K562 (cell line): Measurements from ENCODE around the gene IQCN. TPM values are rescaled to one million over a fixed set of nuclear protein-coding genes. Genes with fewer than 3 reads are reported as not detected.

Source experiments
- ATAC-seq: fragments of 200-7000 bp; cut with Tn5 transposase; 3 replicates; pipeline ENCODE4 v1.9.1; 2020; ENCODE audit warnings: moderate library complexity
- BruUV-seq: library from RNA; stranded (reverse); fragments of 400-500 nt; replicated peaks from 2 replicates; lab custom pipeline; 2021; lab: Mats Ljungman, UMichigan
- CTCF ChIA-PET: fragments of 300-600 bp; formaldehyde crosslinking; extraction: SDS; loops from one replicate; lab custom pipeline; 2021; ENCODE audit warnings: low intra/inter-chr PET ratio; lab: Yijun Ruan, JAX
- POLR2A ChIA-PET: fragments of 300-600, 350-650 bp; sonication (Branson Sonifier 250); formaldehyde crosslinking; extraction: SDS; loops from one replicate; lab custom pipeline; 2021; ENCODE audit warnings: antibody characterized with exemption, inconsistent platforms; lab: Yijun Ruan, JAX
- DNase-seq, 4 experiments: peaks; one replicate each; pipeline versions ENCODE4 v3.0.0 to v3.0.0-alpha.2; 2011 to 2018; ENCODE audit warnings: low spot score in 3 of 4, mixed read lengths in 3 of 4; ENCODE audit errors: extremely low read depth in 1 of 4
- FAIRE-seq: peaks from 2 replicates; lab custom pipeline; 2011; peaks lifted over from hg19 to GRCh38; lab: Jason Lieb, UNC
- H2AFZ ChIP-seq: 2 replicates; pipeline ENCODE4 v1.6.0; 2011; ENCODE audit warnings: low read depth, low read length, control low read depth, inconsistent platforms
- H3K27ac ChIP-seq: fragments of 200-600 bp; 3 replicates; pipeline ENCODE4 v1.8.0; 2011; ENCODE audit warnings: low read depth, mild to moderate bottlenecking, control low read depth, inconsistent platforms, low read length, moderate library complexity, mixed read lengths; ENCODE audit errors: extremely low read depth
- H3K27me3 ChIP-seq, 2 experiments: fragments of 300-600 bp in 1 of 2; 2 replicates in 1 of 2; 3 replicates in 1 of 2; pipeline versions ENCODE4 v1.6.0 to v1.8.0; 2011; ENCODE audit warnings: inconsistent platforms in 2 of 2, low read length in 2 of 2, mild to moderate bottlenecking in 1 of 2, mixed read lengths in 1 of 2, moderate library complexity in 1 of 2; ENCODE audit not compliant: control insufficient read depth in 2 of 2, insufficient read depth in 2 of 2
- H3K36me3 ChIP-seq: fragments of 300-600 bp; 3 replicates; pipeline ENCODE4 v1.8.0; 2011; ENCODE audit warnings: mild to moderate bottlenecking, low read length, inconsistent platforms; ENCODE audit not compliant: control insufficient read depth, insufficient read depth
- H3K4me1 ChIP-seq, 2 experiments: fragments of 200-600 bp in 1 of 2; replicated peaks in 1 of 2; 2 replicates in 1 of 2; 3 replicates in 1 of 2; pipeline versions ENCODE4 v1.5.1 to v1.8.0; 2011; ENCODE audit warnings: inconsistent platforms in 2 of 2, low read length in 2 of 2, mild to moderate bottlenecking in 1 of 2, mixed read lengths in 1 of 2, moderate library complexity in 1 of 2; ENCODE audit not compliant: control insufficient read depth in 2 of 2, insufficient read depth in 2 of 2
- H3K4me2 ChIP-seq: 2 replicates; pipeline ENCODE4 v1.6.1; 2011; ENCODE audit warnings: low read length, control low read depth, inconsistent platforms, mixed read lengths; ENCODE audit not compliant: insufficient read depth
- H3K4me3 ChIP-seq: fragments of 200-600 bp; sonication (generic), shearing (Covaris generic); 2 replicates; pipeline ENCODE4 v1.5.1; 2016; ENCODE audit warnings: control low read depth, inconsistent platforms
- H3K79me2 ChIP-seq: fragments of 200-600 bp; 3 replicates; pipeline ENCODE4 v1.8.0; 2011; ENCODE audit warnings: low read length, inconsistent platforms; ENCODE audit not compliant: control insufficient read depth, insufficient read depth
- H3K9ac ChIP-seq, 2 experiments: 2 replicates each; pipeline versions ENCODE4 v1.6.0 to v1.6.1; 2011; ENCODE audit warnings: low read depth in 2 of 2, low read length in 2 of 2, control low read depth in 1 of 2, inconsistent platforms in 1 of 2, mild to moderate bottlenecking in 1 of 2, mixed read lengths in 1 of 2; ENCODE audit not compliant: insufficient read depth in 1 of 2
- H3K9me1 ChIP-seq: one replicate; pipeline ENCODE4 v1.6.0; 2011; ENCODE audit warnings: inconsistent platforms, mild to moderate bottlenecking, low read length, moderate library complexity; ENCODE audit not compliant: control insufficient read depth, insufficient read depth
- H3K9me3 ChIP-seq: replicated peaks from 2 replicates; pipeline ENCODE4 v1.5.1; 2011; ENCODE audit warnings: low read depth, low read length, inconsistent platforms; ENCODE audit not compliant: control insufficient read depth, insufficient read depth
- H4K20me1 ChIP-seq: replicated peaks from 2 replicates; pipeline ENCODE4 v1.6.1; 2011; ENCODE audit warnings: low read length, inconsistent platforms, mixed read lengths; ENCODE audit not compliant: control insufficient read depth, insufficient read depth
- ARID4B ChIP-seq: sonication (generic); formaldehyde crosslinking; IDR thresholded peaks from 2 replicates; pipeline ENCODE4 v1.8.0; 2022; ENCODE audit warnings: mild to moderate bottlenecking, missing genetic modification reagents
- BCOR ChIP-seq: fragments of 450-650 bp; IDR thresholded peaks from 2 replicates; pipeline ENCODE4 v1.6.1; 2016
- DNMT1 ChIP-seq: fragments of 450-650 bp; IDR thresholded peaks from 2 replicates; pipeline ENCODE4 v1.6.1; 2016; ENCODE audit warnings: antibody characterized with exemption, mild to moderate bottlenecking
- KDM1A ChIP-seq, 2 experiments: fragments of 450-650 bp; IDR thresholded peaks; 2 replicates each; pipeline ENCODE4 v1.6.1; 2016; ENCODE audit warnings: mild to moderate bottlenecking in 2 of 2
- MXD1 ChIP-seq: fragments of 250-450 bp; sonication (Bioruptor Pico); IDR thresholded peaks from 2 replicates; pipeline ENCODE4 v1.8.0; 2021; ENCODE audit warnings: borderline replicate concordance, mild to moderate bottlenecking, moderate library complexity; ENCODE audit not compliant: poor library complexity, severe bottlenecking
- NKRF ChIP-seq: fragments of 450-650 bp; IDR thresholded peaks from 2 replicates; pipeline ENCODE4 v1.6.1; 2016; ENCODE audit warnings: borderline replicate concordance
- SMARCA5 ChIP-seq: fragments of 450-650 bp; IDR thresholded peaks from 2 replicates; pipeline ENCODE4 v1.6.1; 2016
- U2AF2 ChIP-seq: fragments of 200-400 bp; formaldehyde crosslinking; optimal IDR thresholded peaks from 2 replicates; pipeline ENCODE3; 2017; ENCODE audit warnings: low read depth, mild to moderate bottlenecking, low read length
- WGBS: fragments of 100-300 bp; shearing (Covaris generic); methylation state at CpG from one replicate; pipeline ENCODE4 v1.1.6; 2016; ENCODE audit warnings: low coverage, mixed read lengths; ENCODE audit not compliant: insufficient coverage; ENCODE audit errors: missing lambda C conversion rate; 5-methylcytosine and 5-hydroxymethylcytosine counted together
- in situ Hi-C: fragments of 300-500 bp; cut with MboI; formaldehyde crosslinking; loops from 4 replicates; pipeline ENCODE4 v1.15.0; 2018; ENCODE audit warnings: inconsistent platforms, mixed read lengths
- intact Hi-C: fragments of 100-400 bp; cut with micrococcal nuclease; formaldehyde crosslinking; loops from 2 replicates; pipeline ENCODE4 v1.14.2; 2022
- polyA plus RNA-seq, 8 experiments: library from polyadenylated mRNA; depleted of rRNA in 4 of 8; stranded (reverse) in 5 of 8; unstranded in 3 of 8; fragments of >200 nt; fragmentation: Nextera tagmentation in 2 of 8; fragmentation: Illumina TruSeq in 1 of 8; extraction: Ambion mirVana in 2 of 8; extraction: Trizol in 1 of 8; gene quantifications; 2 replicates each; pipeline versions ENCODE4 v1.2.1 to v1.2.3, GENCODE V29; 2011 to 2014; ENCODE audit warnings: inconsistent platforms in 1 of 8, missing spikeins in 1 of 8
- total RNA-seq, 7 experiments: library from RNA; depleted of rRNA in 6 of 7; stranded (reverse); fragments of >200 nt in 6 of 7; fragmentation: Illumina TruSeq in 2 of 7; extraction: Trizol in 2 of 7; gene quantifications; 2 replicates each; pipeline versions ENCODE4 v1.2.1 to v1.2.3, GENCODE V29; 2011 to 2021; ENCODE audit warnings: low replicate concordance in 1 of 7
- TF ChIP-seq, protein P1 (sequence below): sonication (generic); formaldehyde crosslinking; IDR thresholded peaks from 2 replicates; pipeline ENCODE4 v1.8.0; 2022; ENCODE audit warnings: mild to moderate bottlenecking, low read depth, missing genetic modification reagents
- TF ChIP-seq, protein P2 (sequence below): fragments of 250-450 bp; sonication (Bioruptor Pico); IDR thresholded peaks from 2 replicates; pipeline ENCODE4 v1.9.0; 2021; ENCODE audit warnings: mild to moderate bottlenecking, inconsistent platforms

The IQCN gene
- total and polyA plus RNA-seq, 9 of the 15 experiments (the other 6 are each of a cell fraction or from before 2014, with no cell fraction given) = 0.01 to 0.07 (median 0.04) TPM; not detected in 3

- in situ Hi-C loops = no loop called here
- Histone ChIP-seq H3K4me1 (peaks cover 31 to 69% of the 10 kb centered on the region in 2 experiments), H3K9me3 (no peaks in the 10 kb centered on the region), H3K9ac (peak overlapping the region; percentile 98 to 99), H2AFZ (peak overlapping the region; percentile 77), H3K36me3 (no peaks in the 10 kb centered on the region), H3K4me3 (peak overlapping the region; percentile 64), H4K20me1 (no peaks in the 10 kb centered on the region), H3K79me2 (peaks cover 19% of the 10 kb centered on the region; the same call in 2 of the 3 replicates), H3K27me3 (no peaks in the 10 kb centered on the region), H3K9me1 (no peaks in the 10 kb centered on the region), H3K27ac (peak overlapping the region; percentile 98), H3K4me2 (peak overlapping the region; percentile 100)
- WGBS = 19% methylated on average over 15 of the region's 21 CpGs
- ATAC-seq (no peak), FAIRE-seq (no peak), DNase-seq (peak in 1 of 4 experiments; percentile 46)
- POLR2A ChIA-PET = interaction anchor here (0.6 to 3.0 kb wide), 10 partner anchors 10 to 736 kb away, joined by 3 to 113 read pairs (median 6); partner anchors contain the start of genes GDF15 and JUND
- CTCF ChIA-PET = interaction anchor here (0.8 kb wide), 1 partner anchor 10 kb away, joined by 3 read pairs; the partner anchor contains the start of gene JUND
- intact Hi-C loops = loop anchor here (1.0 kb wide), 1 partner anchor 27 kb away; no protein-coding TSS in a partner anchor
- BruUV-seq = TSS peak; percentile 85
- TF ChIP-seq ARID4B (CRISPR knock-in tag) (no peak), KDM1A (IDR thresholded peaks at IDR 0.05) (peak; percentile 90 to 93), MXD1 (CRISPR knock-in tag) (no peak), BCOR (peak; percentile 97), SMARCA5 (peak; percentile 97), NKRF (peak; percentile 52; the same call in 1 of the 2 replicates), U2AF2 (no peak), DNMT1 (peak; percentile 68; the same call in 1 of the 2 replicates)
- TF ChIP-seq, protein P1, sequence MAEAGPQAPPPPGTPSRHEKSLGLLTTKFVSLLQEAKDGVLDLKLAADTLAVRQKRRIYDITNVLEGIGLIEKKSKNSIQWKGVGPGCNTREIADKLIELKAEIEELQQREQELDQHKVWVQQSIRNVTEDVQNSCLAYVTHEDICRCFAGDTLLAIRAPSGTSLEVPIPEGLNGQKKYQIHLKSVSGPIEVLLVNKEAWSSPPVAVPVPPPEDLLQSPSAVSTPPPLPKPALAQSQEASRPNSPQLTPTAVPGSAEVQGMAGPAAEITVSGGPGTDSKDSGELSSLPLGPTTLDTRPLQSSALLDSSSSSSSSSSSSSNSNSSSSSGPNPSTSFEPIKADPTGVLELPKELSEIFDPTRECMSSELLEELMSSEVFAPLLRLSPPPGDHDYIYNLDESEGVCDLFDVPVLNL (CRISPR knock-in tag) = 0 out of 2 replicates have a peak, but pooled peaks have one; percentile 22
- TF ChIP-seq, protein P2, sequence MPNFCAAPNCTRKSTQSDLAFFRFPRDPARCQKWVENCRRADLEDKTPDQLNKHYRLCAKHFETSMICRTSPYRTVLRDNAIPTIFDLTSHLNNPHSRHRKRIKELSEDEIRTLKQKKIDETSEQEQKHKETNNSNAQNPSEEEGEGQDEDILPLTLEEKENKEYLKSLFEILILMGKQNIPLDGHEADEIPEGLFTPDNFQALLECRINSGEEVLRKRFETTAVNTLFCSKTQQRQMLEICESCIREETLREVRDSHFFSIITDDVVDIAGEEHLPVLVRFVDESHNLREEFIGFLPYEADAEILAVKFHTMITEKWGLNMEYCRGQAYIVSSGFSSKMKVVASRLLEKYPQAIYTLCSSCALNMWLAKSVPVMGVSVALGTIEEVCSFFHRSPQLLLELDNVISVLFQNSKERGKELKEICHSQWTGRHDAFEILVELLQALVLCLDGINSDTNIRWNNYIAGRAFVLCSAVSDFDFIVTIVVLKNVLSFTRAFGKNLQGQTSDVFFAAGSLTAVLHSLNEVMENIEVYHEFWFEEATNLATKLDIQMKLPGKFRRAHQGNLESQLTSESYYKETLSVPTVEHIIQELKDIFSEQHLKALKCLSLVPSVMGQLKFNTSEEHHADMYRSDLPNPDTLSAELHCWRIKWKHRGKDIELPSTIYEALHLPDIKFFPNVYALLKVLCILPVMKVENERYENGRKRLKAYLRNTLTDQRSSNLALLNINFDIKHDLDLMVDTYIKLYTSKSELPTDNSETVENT = no peak
Measured at GRCh38 chr19:18291019-18291524, 16.8 kb upstream of the IQCN start.
